ENCODE data around the gene BIRC3. TPM values are rescaled to one million over a fixed set of nuclear protein-coding genes. Genes with fewer than 3 reads are reported as not detected.
A peak's percentile ranks its signal among the peaks of the same experiment; 100 is the strongest.
"Not testable (repeated sequence)": the region's sequence is repeated elsewhere in the genome, so short reads cannot be mapped to it uniquely, and the experiment has no call there.

Gene BIRC3
- total RNA-seq, 1 donor from 2014 or later: 1.3 TPM

DNA sequence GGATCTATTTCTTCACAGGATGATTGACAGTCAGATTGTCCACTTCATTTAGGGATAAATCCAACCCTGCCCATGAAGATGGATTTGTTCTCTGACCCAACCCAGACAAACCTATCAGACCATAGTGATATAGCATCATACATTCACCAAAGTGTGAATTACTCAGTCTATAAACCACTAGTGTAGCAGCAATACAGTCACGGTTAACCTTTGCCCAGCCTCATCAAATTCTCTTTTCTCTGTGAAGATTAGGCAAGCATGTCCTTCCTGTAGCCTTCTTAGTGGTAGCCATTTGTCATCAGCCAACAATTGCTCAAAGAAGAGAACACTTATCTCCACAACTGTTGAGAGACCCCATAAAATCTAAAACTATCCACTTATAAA lies 15.3 kb downstream of the BIRC3 start:
- DNase-seq (ENCODE audit: low read depth): no peak
- H3K4me3 ChIP-seq (ENCODE audit: low read depth, low read length): no peak overlapping the region
- H3K27me3 ChIP-seq (ENCODE audit: control insufficient read depth, insufficient read depth, low read length): no peaks in the 10 kb centered on the region
- FAIRE-seq: peak; percentile 7
- no peaks in the 10 kb centered on the region for H3K36me3 ChIP-seq (ENCODE audit: control insufficient read depth, insufficient read depth, low read length)
- no peak for TF ChIP-seq CTCF (IDR thresholded peaks at IDR 0.05; ENCODE audit: insufficient read depth, low read length, severe bottlenecking)

GRCh38 chr11:102338479-102339010 lies 21.3 kb downstream of the BIRC3 start:
- no peak for FAIRE-seq
- no peak for DNase-seq (ENCODE audit: low read depth)

DNA sequence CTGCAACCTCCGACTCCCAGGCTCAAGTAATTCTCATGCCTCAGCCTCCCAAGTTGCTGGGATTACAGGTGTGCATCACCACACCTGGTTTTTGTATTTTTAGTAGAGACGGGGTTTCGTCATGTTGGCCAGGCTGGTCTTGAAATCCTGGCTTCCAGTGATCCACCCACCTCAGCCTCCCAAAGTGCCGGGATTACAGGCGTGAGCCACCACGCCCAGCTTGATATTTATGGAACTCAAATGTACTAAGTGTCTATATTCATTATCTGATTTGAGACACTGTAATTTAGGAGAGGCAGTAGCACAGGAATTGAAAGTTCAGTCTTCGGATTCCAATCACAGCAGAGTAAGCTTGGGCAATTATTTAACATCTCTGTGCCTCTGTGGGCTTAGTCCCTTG lies 24.0 kb downstream of the BIRC3 start:
- not testable (repeated sequence) for FAIRE-seq; H3K27me3 ChIP-seq (ENCODE audit: control insufficient read depth, insufficient read depth, low read length); H3K4me3 ChIP-seq (ENCODE audit: low read depth, low read length); DNase-seq (ENCODE audit: low read depth); H3K36me3 ChIP-seq (ENCODE audit: control insufficient read depth, insufficient read depth, low read length)

More at GRCh38 chr11:102338479-102339010, 21.3 kb downstream of the BIRC3 start:
- H3K36me3 ChIP-seq (ENCODE audit: control insufficient read depth, insufficient read depth, low read length): no peaks in the 10 kb centered on the region
- H3K27me3 ChIP-seq (ENCODE audit: control insufficient read depth, insufficient read depth, low read length): no peaks in the 10 kb centered on the region
- H3K4me3 ChIP-seq (ENCODE audit: low read depth, low read length): no peak overlapping the region
- TF ChIP-seq CTCF (IDR thresholded peaks at IDR 0.05; ENCODE audit: insufficient read depth, low read length, severe bottlenecking): no peak

DNA sequence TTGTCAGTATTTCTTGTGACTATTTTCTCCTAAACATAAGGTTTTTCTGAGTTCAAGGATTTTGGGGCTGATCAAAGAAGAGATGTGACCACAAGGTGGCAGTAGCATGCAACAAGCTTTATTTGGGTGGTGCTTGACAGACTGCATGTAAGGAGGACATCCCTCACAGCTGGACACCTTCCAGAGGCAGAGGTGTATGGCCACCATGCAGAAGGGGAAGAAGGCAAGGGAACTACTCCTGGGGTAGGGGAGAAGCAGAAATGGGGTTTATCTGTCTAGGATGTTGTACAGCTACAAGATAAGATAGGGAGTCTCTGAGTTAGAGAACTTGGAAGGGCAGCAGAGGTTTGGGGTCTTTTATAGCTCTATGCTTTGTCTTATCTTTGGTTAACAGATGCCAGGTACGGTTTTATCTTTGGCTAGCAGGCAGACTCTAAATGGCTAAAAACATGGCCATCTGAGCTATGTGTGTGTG lies 24.6 kb downstream of the BIRC3 start:
- Histone ChIP-seq H3K27me3 (ENCODE audit: control insufficient read depth, insufficient read depth, low read length) (no peaks in the 10 kb centered on the region), H3K4me3 (ENCODE audit: low read depth, low read length) (no peak overlapping the region), H3K36me3 (ENCODE audit: control insufficient read depth, insufficient read depth, low read length) (no peaks in the 10 kb centered on the region)
- peak; percentile 73 for TF ChIP-seq CTCF (IDR thresholded peaks at IDR 0.05; ENCODE audit: insufficient read depth, low read length, severe bottlenecking)
- peak; percentile 78 for DNase-seq (ENCODE audit: low read depth)
- peak; percentile 84 for FAIRE-seq

- FAIRE-seq (no peak), DNase-seq (ENCODE audit: low read depth) (peak; percentile 61)
- Histone ChIP-seq H3K4me3 (ENCODE audit: low read depth, low read length) (no peak overlapping the region), H3K27me3 (ENCODE audit: control insufficient read depth, insufficient read depth, low read length) (no peaks in the 10 kb centered on the region), H3K36me3 (ENCODE audit: control insufficient read depth, insufficient read depth, low read length) (no peaks in the 10 kb centered on the region)
- no peak for TF ChIP-seq CTCF (IDR thresholded peaks at IDR 0.05; ENCODE audit: insufficient read depth, low read length, severe bottlenecking)
Measured at GRCh38 chr11:102343809-102344208, 26.5 kb downstream of the BIRC3 start.

GRCh38 chr11:102345904-102346303 lies 28.6 kb downstream of the BIRC3 start:
- DNase-seq (ENCODE audit: low read depth): peak; percentile 78
- FAIRE-seq: no peak

More at GRCh38 chr11:102345904-102346303, 28.6 kb downstream of the BIRC3 start:
- no peaks in the 10 kb centered on the region for H3K27me3 ChIP-seq (ENCODE audit: control insufficient read depth, insufficient read depth, low read length)
- peak overlapping the region; percentile 52 for H3K4me3 ChIP-seq (ENCODE audit: low read depth, low read length)
- TF ChIP-seq CTCF (IDR thresholded peaks at IDR 0.05; ENCODE audit: insufficient read depth, low read length, severe bottlenecking): no peak
- peaks cover 5% of the 10 kb centered on the region for H3K36me3 ChIP-seq (ENCODE audit: control insufficient read depth, insufficient read depth, low read length)
